ENCODE results near the gene DCLK1. TPM values are rescaled to one million over a fixed set of nuclear protein-coding genes. Genes with fewer than 3 reads are reported as not detected.

DCLK1 gene
- total RNA-seq, 1 experiment from 2014 or later: 0.10 TPM

DNA sequence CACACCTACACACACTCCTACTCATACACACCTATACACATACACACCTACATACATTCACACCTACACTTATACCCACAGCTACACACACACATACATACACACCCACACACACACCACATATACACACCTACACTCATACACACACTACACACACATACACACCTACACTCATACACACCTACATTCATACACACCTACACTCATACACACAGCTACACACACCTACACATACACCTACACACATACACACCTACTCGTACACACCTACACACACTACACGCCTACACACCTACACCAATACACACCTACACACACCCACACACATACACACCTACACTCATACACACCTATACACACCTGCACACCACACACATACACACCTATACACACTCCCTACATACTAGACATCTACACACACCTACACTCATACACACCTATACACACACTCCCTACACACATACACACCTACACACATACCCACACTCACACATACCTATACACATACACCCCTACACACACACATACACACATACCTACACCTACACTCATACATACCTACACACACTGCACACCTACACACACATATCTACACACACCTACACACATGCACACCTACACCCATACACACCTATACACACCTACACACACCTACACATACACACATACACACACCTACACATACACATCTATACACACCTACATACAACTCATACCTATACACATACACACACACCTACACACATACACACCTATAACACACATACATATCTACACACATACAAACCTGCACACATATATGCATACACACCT is 369.5 kb downstream of the DCLK1 start:
- DNase-seq (ENCODE audit: low read depth, low spot score): no peak
- Histone ChIP-seq H3K4me3 (replicated peaks in 1 of 2; ENCODE audit: low read depth in 1 of 2, low read length in 2 of 2) (no peak overlapping the region), H3K27ac (ENCODE audit: low read depth, low read length) (no peak overlapping the region), H3K27me3 (ENCODE audit: insufficient read depth, low read length) (peaks cover 24% of the 10 kb centered on the region; the same call in 1 of the 2 replicates), H3K4me1 (ENCODE audit: control insufficient read depth in 1 of 2, insufficient read depth in 2 of 2, low read length in 2 of 2) (no peaks in the 10 kb centered on the region), H3K79me2 (ENCODE audit: insufficient read depth, low read length) (no peaks in the 10 kb centered on the region), H3K9me2 (ENCODE audit: insufficient read depth) (no peaks in the 10 kb centered on the region), H3K9me3 (ENCODE audit: control insufficient read depth in 1 of 2, insufficient read depth in 1 of 2, low read depth in 1 of 2, low read length in 2 of 2) (peaks cover 12 to 21% of the 10 kb centered on the region in 2 experiments; a peak in 2 of 4 replicates), H3K9ac (ENCODE audit: low read length) (no peak overlapping the region), H4K20me1 (ENCODE audit: insufficient read depth) (no peaks in the 10 kb centered on the region), H3K4me2 (ENCODE audit: low read length) (no peak overlapping the region), H2AFZ (ENCODE audit: low read depth, low read length, poor library complexity, severe bottlenecking) (no peak overlapping the region), H3K36me3 (ENCODE audit: control insufficient read depth in 1 of 2, insufficient read depth in 2 of 2, low read length in 2 of 2) (no peaks in the 10 kb centered on the region)
- ChIA-PET RAD21 (ENCODE audit: low non-redundant PET in 1 of 2, low total read pairs in 2 of 2, uncharacterized antibody in 2 of 2, unreplicated experiment in 2 of 2) (no interaction called here), CTCF (no interaction called here), POLR2A (no interaction called here)
- intact Hi-C loops (cut with micrococcal nuclease): no loop called here
- no peak for ATAC-seq
- TF ChIP-seq ZFX (IDR thresholded peaks at IDR 0.05): no peak
- no peak for TF ChIP-seq POLR2AphosphoS5 (IDR thresholded peaks at IDR 0.05; ENCODE audit: low read depth, low read length)
- TF ChIP-seq CTCF (IDR thresholded peaks at IDR 0.05 in 2 of 3, conservative IDR thresholded peaks at IDR 0.05 in 1 of 3; ENCODE audit: borderline replicate concordance in 1 of 3, insufficient read depth in 1 of 3, low read depth in 2 of 3, low read length in 2 of 3): no peak
- no TSS peak for BruUV-seq (replicated peaks)

DNA sequence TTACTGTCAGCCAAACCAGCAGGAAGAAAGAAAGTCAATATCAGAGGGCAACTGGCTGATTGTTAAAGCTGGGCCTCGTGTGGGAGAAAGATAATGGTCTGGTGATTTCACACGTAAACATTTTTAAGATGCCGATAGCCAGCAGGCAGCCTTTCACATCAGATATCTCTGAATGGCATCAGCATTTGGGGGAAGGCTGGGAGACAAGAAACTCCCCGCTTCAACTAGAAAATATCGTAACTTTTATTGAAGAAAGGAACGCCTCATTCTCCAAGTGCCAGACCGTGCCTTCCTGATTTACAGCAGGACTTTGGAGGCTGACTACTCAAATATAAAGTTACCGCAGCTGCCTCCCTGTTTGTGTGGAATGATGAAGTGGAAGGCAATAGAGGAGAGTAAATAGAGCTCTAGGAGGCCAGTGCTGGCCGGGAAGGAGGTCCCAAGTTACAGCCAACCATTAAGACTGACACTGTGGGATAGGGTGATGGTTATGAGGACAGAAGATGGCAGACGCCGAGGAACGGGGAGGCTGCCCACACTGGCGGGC is 370.4 kb downstream of the DCLK1 start:
- Histone ChIP-seq H3K9me2 (ENCODE audit: insufficient read depth) (no peaks in the 10 kb centered on the region), H4K20me1 (ENCODE audit: insufficient read depth) (no peaks in the 10 kb centered on the region), H3K27ac (ENCODE audit: low read depth, low read length) (no peak overlapping the region), H3K4me1 (ENCODE audit: control insufficient read depth in 1 of 2, insufficient read depth in 2 of 2, low read length in 2 of 2) (no peaks in the 10 kb centered on the region), H3K4me2 (ENCODE audit: low read length) (no peak overlapping the region), H3K36me3 (ENCODE audit: control insufficient read depth in 1 of 2, insufficient read depth in 2 of 2, low read length in 2 of 2) (no peaks in the 10 kb centered on the region), H3K9ac (ENCODE audit: low read length) (no peak overlapping the region), H2AFZ (ENCODE audit: low read depth, low read length, poor library complexity, severe bottlenecking) (no peak overlapping the region), H3K79me2 (ENCODE audit: insufficient read depth, low read length) (no peaks in the 10 kb centered on the region), H3K27me3 (ENCODE audit: insufficient read depth, low read length) (peaks cover 26% of the 10 kb centered on the region; the same call in 1 of the 2 replicates), H3K4me3 (replicated peaks in 1 of 2; ENCODE audit: low read depth in 1 of 2, low read length in 2 of 2) (no peak overlapping the region), H3K9me3 (ENCODE audit: control insufficient read depth in 1 of 2, insufficient read depth in 1 of 2, low read depth in 1 of 2, low read length in 2 of 2) (peaks cover 12 to 21% of the 10 kb centered on the region in 2 experiments; a peak in 2 of 4 replicates)
- ATAC-seq (no peak), DNase-seq (ENCODE audit: low read depth, low spot score) (no peak)
- ChIA-PET RAD21 (ENCODE audit: low non-redundant PET in 1 of 2, low total read pairs in 2 of 2, uncharacterized antibody in 2 of 2, unreplicated experiment in 2 of 2) (no interaction called here), POLR2A (no interaction called here), CTCF (no interaction called here)
- BruUV-seq (replicated peaks): no TSS peak
- intact Hi-C loops (cut with micrococcal nuclease): no loop called here
- TF ChIP-seq ZFX (IDR thresholded peaks at IDR 0.05) (no peak), TCF7L2 (IDR thresholded peaks at IDR 0.05; ENCODE audit: borderline replicate concordance, extremely low read depth, insufficient read depth, insufficient read length) (no peak), EZH2phosphoT487 (IDR thresholded peaks at IDR 0.05; ENCODE audit: borderline replicate concordance) (no peak), POLR2AphosphoS5 (IDR thresholded peaks at IDR 0.05; ENCODE audit: low read depth, low read length) (no peak), EZH2 (IDR thresholded peaks at IDR 0.05) (no peak), EGR1 (IDR thresholded peaks at IDR 0.05; ENCODE audit: low read depth) (no peak), CTCF (IDR thresholded peaks at IDR 0.05 in 2 of 3, conservative IDR thresholded peaks at IDR 0.05 in 1 of 3; ENCODE audit: borderline replicate concordance in 1 of 3, insufficient read depth in 1 of 3, low read depth in 2 of 3, low read length in 2 of 3) (no peak), POLR2A (IDR thresholded peaks at IDR 0.05; ENCODE audit: borderline replicate concordance, extremely low read depth, insufficient read depth, insufficient read length) (no peak), ELF1 (IDR thresholded peaks at IDR 0.05; ENCODE audit: borderline replicate concordance, low read depth) (no peak), JUND (IDR thresholded peaks at IDR 0.05) (no peak), SIN3A (IDR thresholded peaks at IDR 0.05; ENCODE audit: low read depth) (no peak)
